IgD-negative memory B cell (primary cell): ENCODE data around the gene CRABP2. TPM values are rescaled to one million over a fixed set of nuclear protein-coding genes. Genes with fewer than 3 reads are reported as not detected.
A peak's percentile ranks its signal among the peaks of the same experiment; 100 is the strongest.

Experiments used
- H3K27ac Mint-ChIP-seq, 3 donors: one replicate each; pipeline ENCODE4 v1.8.0; 2020 to 2022; ENCODE audit warnings: mild to moderate bottlenecking in 3 of 3, mixed read lengths in 3 of 3, moderate library complexity in 1 of 3
- H3K27me3 Mint-ChIP-seq: one replicate; pipeline ENCODE4 v1.8.0; 2021; ENCODE audit warnings: mixed read lengths
- H3K36me3 Mint-ChIP-seq: one replicate; pipeline ENCODE4 v1.8.0; 2020; ENCODE audit warnings: mild to moderate bottlenecking, mixed read lengths
- H3K4me1 Mint-ChIP-seq, 3 donors: one replicate each; pipeline ENCODE4 v1.8.0; 2020 to 2022; ENCODE audit warnings: mixed read lengths in 3 of 3, mild to moderate bottlenecking in 1 of 3
- H3K4me3 Mint-ChIP-seq, 4 donors: one replicate each; pipeline ENCODE4 v1.8.0; 2020 to 2022; ENCODE audit warnings: mild to moderate bottlenecking in 4 of 4, mixed read lengths in 4 of 4, moderate library complexity in 3 of 4
- H3K9me3 Mint-ChIP-seq, 3 donors: one replicate each; pipeline ENCODE4 v1.8.0; 2020 to 2021; ENCODE audit warnings: mixed read lengths in 3 of 3, mild to moderate bottlenecking in 1 of 3
- polyA plus RNA-seq: library from polyadenylated mRNA; unstranded; fragments of 300-500 nt; fragmentation: Illumina TruSeq; gene quantifications from one replicate; pipeline ENCODE4 v1.2.3, GENCODE V29; 2021

The CRABP2 gene
- polyA plus RNA-seq, 1 donor from 2014 or later: 0.31 TPM

GRCh38 chr1:156692925-156693847, 12.2 kb downstream of the CRABP2 start:
- Mint-ChIP-seq H3K36me3 (peaks cover 7% of the 10 kb centered on the region), H3K9me3 (peaks cover 0 to 2% (median 0%) of the 10 kb centered on the region in 3 donors), H3K4me3 (no peak overlapping the region), H3K27me3 (peaks cover 66% of the 10 kb centered on the region), H3K27ac (no peak overlapping the region), H3K4me1 (peaks cover 4 to 8% (median 7%) of the 10 kb centered on the region in 3 donors)

- Mint-ChIP-seq H3K27me3 (peaks cover 64% of the 10 kb centered on the region), H3K9me3 (peaks cover 0 to 2% (median 0%) of the 10 kb centered on the region in 3 donors), H3K4me1 (peaks cover 4 to 8% (median 7%) of the 10 kb centered on the region in 3 donors), H3K27ac (no peak overlapping the region), H3K36me3 (peaks cover 5% of the 10 kb centered on the region), H3K4me3 (no peak overlapping the region)
Observed at GRCh38 chr1:156692441-156692924, 12.9 kb downstream of the CRABP2 start.

- Mint-ChIP-seq H3K4me1 (peaks cover 4 to 8% (median 7%) of the 10 kb centered on the region in 3 donors), H3K27ac (no peak overlapping the region), H3K4me3 (peak overlapping the region in 2 of 4 donors; percentile 23 to 61), H3K36me3 (peaks cover 3% of the 10 kb centered on the region), H3K9me3 (peaks cover 0 to 2% (median 0%) of the 10 kb centered on the region in 3 donors), H3K27me3 (peaks cover 60% of the 10 kb centered on the region)
Observed at GRCh38 chr1:156691665-156692440, 13.5 kb downstream of the CRABP2 start.

- Mint-ChIP-seq H3K36me3 (peaks cover 3% of the 10 kb centered on the region), H3K4me3 (no peak overlapping the region), H3K9me3 (peaks cover 0 to 2% (median 0%) of the 10 kb centered on the region in 3 donors), H3K4me1 (peaks cover 4 to 8% (median 6%) of the 10 kb centered on the region in 3 donors), H3K27ac (no peak overlapping the region), H3K27me3 (peaks cover 54% of the 10 kb centered on the region)
Observed at GRCh38 chr1:156691191-156691590, 14.2 kb downstream of the CRABP2 start.

- H3K9me3 Mint-ChIP-seq: peaks cover 0 to 2% (median 0%) of the 10 kb centered on the region in 3 donors
- no peak overlapping the region for H3K27ac Mint-ChIP-seq
- H3K4me3 Mint-ChIP-seq: no peak overlapping the region
- peaks cover 54% of the 10 kb centered on the region for H3K27me3 Mint-ChIP-seq
- peaks cover 3% of the 10 kb centered on the region for H3K36me3 Mint-ChIP-seq
- peaks cover 4 to 8% (median 6%) of the 10 kb centered on the region in 3 donors for H3K4me1 Mint-ChIP-seq
Observed at GRCh38 chr1:156690675-156691036, 14.7 kb downstream of the CRABP2 start.

GRCh38 chr1:156689953-156690674, 15.3 kb downstream of the CRABP2 start:
- H3K36me3 Mint-ChIP-seq: peaks cover 3% of the 10 kb centered on the region
- no peak overlapping the region for H3K27ac Mint-ChIP-seq

GRCh38 chr1:156689035-156689952, 16.1 kb downstream of the CRABP2 start:
- Mint-ChIP-seq H3K4me3 (peak overlapping the region in 2 of 4 donors; percentile 63 to 93), H3K27me3 (peaks cover 59% of the 10 kb centered on the region), H3K4me1 (peaks cover 4 to 8% (median 6%) of the 10 kb centered on the region in 3 donors), H3K27ac (peak overlapping the region in 1 of 3 donors; percentile 23), H3K9me3 (peaks cover 0 to 2% (median 0%) of the 10 kb centered on the region in 3 donors), H3K36me3 (peaks cover 3% of the 10 kb centered on the region)

More at GRCh38 chr1:156689953-156690674, 15.3 kb downstream of the CRABP2 start:
- H3K4me1 Mint-ChIP-seq: peaks cover 4 to 8% (median 6%) of the 10 kb centered on the region in 3 donors
- H3K27me3 Mint-ChIP-seq: peaks cover 56% of the 10 kb centered on the region
- no peak overlapping the region for H3K4me3 Mint-ChIP-seq
- H3K9me3 Mint-ChIP-seq: peaks cover 0 to 2% (median 0%) of the 10 kb centered on the region in 3 donors

GRCh38 chr1:156684227-156684782, 21.1 kb downstream of the CRABP2 start:
- H3K9me3 Mint-ChIP-seq: no peaks in the 10 kb centered on the region
- no peak overlapping the region for H3K27ac Mint-ChIP-seq
- no peaks in the 10 kb centered on the region for H3K36me3 Mint-ChIP-seq
- H3K27me3 Mint-ChIP-seq: peaks cover 46% of the 10 kb centered on the region
- peaks cover 3 to 13% (median 8%) of the 10 kb centered on the region in 3 donors for H3K4me1 Mint-ChIP-seq
- no peak overlapping the region for H3K4me3 Mint-ChIP-seq

GRCh38 chr1:156682166-156682890, 23.1 kb downstream of the CRABP2 start:
- Mint-ChIP-seq H3K36me3 (no peaks in the 10 kb centered on the region), H3K4me3 (no peak overlapping the region), H3K27me3 (peaks cover 52% of the 10 kb centered on the region), H3K27ac (no peak overlapping the region), H3K4me1 (peaks cover 10 to 22% (median 11%) of the 10 kb centered on the region in 3 donors), H3K9me3 (no peaks in the 10 kb centered on the region)

- peaks cover 10 to 22% (median 11%) of the 10 kb centered on the region in 3 donors for H3K4me1 Mint-ChIP-seq
- H3K27ac Mint-ChIP-seq: no peak overlapping the region
- H3K27me3 Mint-ChIP-seq: peaks cover 54% of the 10 kb centered on the region
- H3K36me3 Mint-ChIP-seq: no peaks in the 10 kb centered on the region
- H3K9me3 Mint-ChIP-seq: no peaks in the 10 kb centered on the region
- H3K4me3 Mint-ChIP-seq: peak overlapping the region in 1 of 4 donors; percentile 45
Observed at GRCh38 chr1:156681196-156681960, 24.0 kb downstream of the CRABP2 start.

GRCh38 chr1:156680056-156680455, 25.3 kb downstream of the CRABP2 start:
- Mint-ChIP-seq H3K36me3 (no peaks in the 10 kb centered on the region), H3K27ac (no peak overlapping the region), H3K4me3 (peak overlapping the region in 1 of 4 donors; percentile 13), H3K9me3 (no peaks in the 10 kb centered on the region), H3K27me3 (peaks cover 58% of the 10 kb centered on the region), H3K4me1 (peaks cover 10 to 22% (median 11%) of the 10 kb centered on the region in 3 donors)
